ENCODE results near the gene MYOD1.

Gene MYOD1

GRCh38 chr11:17746096-17746495, 26.7 kb downstream of the MYOD1 start:
- H3K9me3 Mint-ChIP-seq: no peaks in the 10 kb centered on the region
- H3K27ac Mint-ChIP-seq: no peak overlapping the region
- DNase-seq: no peak
- peaks cover 26% of the 10 kb centered on the region for H3K27me3 Mint-ChIP-seq (ENCODE audit: low read depth, poor library complexity)
- H3K36me3 Mint-ChIP-seq (ENCODE audit: low read depth): no peaks in the 10 kb centered on the region
- H3K4me1 Mint-ChIP-seq: peaks cover 14% of the 10 kb centered on the region
- no peak overlapping the region for H3K4me3 Mint-ChIP-seq
- TF ChIP-seq CTCF (IDR thresholded peaks at IDR 0.05): no peak

- Mint-ChIP-seq H3K36me3 (ENCODE audit: low read depth) (no peaks in the 10 kb centered on the region), H3K4me3 (no peak overlapping the region), H3K27me3 (ENCODE audit: low read depth, poor library complexity) (peaks cover 30% of the 10 kb centered on the region), H3K4me1 (peaks cover 17% of the 10 kb centered on the region), H3K27ac (no peak overlapping the region), H3K9me3 (no peaks in the 10 kb centered on the region)
- DNase-seq: no peak
- TF ChIP-seq CTCF (IDR thresholded peaks at IDR 0.05): no peak
Observed at GRCh38 chr11:17747131-17747955, 28.0 kb downstream of the MYOD1 start.

GRCh38 chr11:17748044-17748443, 28.7 kb downstream of the MYOD1 start:
- H3K4me3 Mint-ChIP-seq: no peak overlapping the region
- no peak for TF ChIP-seq CTCF (IDR thresholded peaks at IDR 0.05)
- peaks cover 34% of the 10 kb centered on the region for H3K27me3 Mint-ChIP-seq (ENCODE audit: low read depth, poor library complexity)
- H3K4me1 Mint-ChIP-seq: peaks cover 17% of the 10 kb centered on the region
- no peaks in the 10 kb centered on the region for H3K9me3 Mint-ChIP-seq
- H3K27ac Mint-ChIP-seq: no peak overlapping the region
- no peaks in the 10 kb centered on the region for H3K36me3 Mint-ChIP-seq (ENCODE audit: low read depth)
- no peak for DNase-seq

GRCh38 chr11:17748761-17749721, 29.7 kb downstream of the MYOD1 start:
- no peak for DNase-seq
- Mint-ChIP-seq H3K27me3 (ENCODE audit: low read depth, poor library complexity) (peaks cover 33% of the 10 kb centered on the region), H3K4me3 (no peak overlapping the region), H3K36me3 (ENCODE audit: low read depth) (no peaks in the 10 kb centered on the region), H3K9me3 (no peaks in the 10 kb centered on the region), H3K27ac (no peak overlapping the region), H3K4me1 (peaks cover 17% of the 10 kb centered on the region)
- no peak for TF ChIP-seq CTCF (IDR thresholded peaks at IDR 0.05)

- Mint-ChIP-seq H3K9me3 (no peaks in the 10 kb centered on the region), H3K36me3 (ENCODE audit: low read depth) (no peaks in the 10 kb centered on the region), H3K27ac (no peak overlapping the region), H3K27me3 (ENCODE audit: low read depth, poor library complexity) (peaks cover 36% of the 10 kb centered on the region), H3K4me1 (peaks cover 17% of the 10 kb centered on the region), H3K4me3 (no peak overlapping the region)
- DNase-seq: no peak
- TF ChIP-seq CTCF (IDR thresholded peaks at IDR 0.05): no peak
Observed at GRCh38 chr11:17750013-17750800, 30.8 kb downstream of the MYOD1 start.

Data from nephron progenitor cell (in vitro differentiated cells).